ENCODE measurements around the gene KPRP. TPM values are rescaled to one million over a fixed set of nuclear protein-coding genes. Genes with fewer than 3 reads are reported as not detected.

Gene KPRP
- total RNA-seq, 1 donor from 2014 or later, result not detected

DNA sequence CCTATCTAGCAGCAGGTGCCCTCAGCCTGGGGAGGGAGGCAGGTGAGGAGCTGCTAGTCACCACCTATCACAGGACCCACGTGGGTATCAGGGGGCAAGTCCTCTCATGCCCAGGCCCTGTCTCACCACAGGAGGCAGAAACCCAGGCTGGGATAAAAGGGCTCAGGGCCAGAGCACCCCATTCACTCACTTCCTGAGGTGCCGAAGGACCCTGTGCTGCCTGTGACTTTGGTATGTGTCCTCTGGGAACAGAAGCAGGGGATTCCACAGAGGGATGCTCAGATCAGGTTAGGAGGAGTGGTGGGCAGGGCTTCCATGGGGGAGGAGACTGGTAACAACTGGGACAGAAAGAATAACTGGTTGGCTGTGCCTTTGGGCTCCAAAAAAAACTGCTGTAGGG, 28.3 kb downstream of the KPRP start, which contains the start of gene LCE1E:
Gene LCE1E (plus strand): TSS at position 181 of the 400 bp plus-strand sequence. CDS start 1,043 bp downstream, outside the sequence.
- Mint-ChIP-seq H3K27ac (no peak within 1 kb of the TSS), H3K9me3 (peaks cover 71% of the 10 kb centered on the region), H3K27me3 (ENCODE audit: low read depth) (no peaks in the 10 kb centered on the region), H3K4me3 (no peak within 1 kb of the TSS), H3K36me3 (no peaks in the 10 kb centered on the region), H3K4me1 (no peaks in the 10 kb centered on the region)
- no peak for DNase-seq (ENCODE audit: low spot score in 2 of 2, unreplicated experiment in 2 of 2)
- TF ChIP-seq CTCF (IDR thresholded peaks at IDR 0.05; ENCODE audit: unreplicated experiment), result no peak

DNA sequence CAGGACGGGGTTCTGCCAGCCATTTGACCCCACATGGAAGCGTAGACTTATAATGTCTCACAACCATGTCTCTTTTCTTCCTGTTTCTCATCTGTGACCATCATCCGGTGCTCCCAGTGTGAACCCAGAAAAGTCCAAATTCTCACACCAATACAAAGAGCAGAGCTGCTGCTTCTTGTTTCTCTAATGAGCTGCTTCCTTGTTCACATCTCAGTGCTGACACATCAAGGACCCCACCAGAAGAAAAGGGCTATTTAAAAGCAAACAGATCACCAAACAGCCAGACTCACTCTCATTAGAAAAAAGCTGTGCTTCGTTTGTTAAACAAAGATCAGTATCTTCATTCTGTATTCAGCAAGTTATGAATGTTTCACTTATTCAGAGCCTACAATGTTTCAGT, 37.9 kb downstream of the KPRP start:
- no peak for DNase-seq (ENCODE audit: low spot score in 2 of 2, unreplicated experiment in 2 of 2)
- Mint-ChIP-seq H3K27ac (no peak overlapping the region), H3K4me1 (no peaks in the 10 kb centered on the region), H3K4me3 (no peak overlapping the region), H3K36me3 (peaks cover 2% of the 10 kb centered on the region), H3K27me3 (ENCODE audit: low read depth) (no peaks in the 10 kb centered on the region), H3K9me3 (peaks cover 68% of the 10 kb centered on the region)
- TF ChIP-seq CTCF (IDR thresholded peaks at IDR 0.05; ENCODE audit: unreplicated experiment), result no peak

GRCh38 chr1:152796421-152796820, 38.6 kb downstream of the KPRP start, which contains the start of gene LCE1D:
Gene LCE1D (plus strand): TSS chr1:152796721. CDS start chr1:152797795, 1,074 bp downstream.
- no peak within 1 kb of the TSS for H3K27ac Mint-ChIP-seq
- TF ChIP-seq CTCF (IDR thresholded peaks at IDR 0.05; ENCODE audit: unreplicated experiment), result no peak
- H3K9me3 Mint-ChIP-seq, result peaks cover 68% of the 10 kb centered on the region
- no peaks in the 10 kb centered on the region for H3K27me3 Mint-ChIP-seq (ENCODE audit: low read depth)
- H3K4me1 Mint-ChIP-seq, result no peaks in the 10 kb centered on the region
- DNase-seq (ENCODE audit: low spot score in 2 of 2, unreplicated experiment in 2 of 2), result no peak
- H3K36me3 Mint-ChIP-seq, result peaks cover 2% of the 10 kb centered on the region
- H3K4me3 Mint-ChIP-seq, result no peak within 1 kb of the TSS

DNA sequence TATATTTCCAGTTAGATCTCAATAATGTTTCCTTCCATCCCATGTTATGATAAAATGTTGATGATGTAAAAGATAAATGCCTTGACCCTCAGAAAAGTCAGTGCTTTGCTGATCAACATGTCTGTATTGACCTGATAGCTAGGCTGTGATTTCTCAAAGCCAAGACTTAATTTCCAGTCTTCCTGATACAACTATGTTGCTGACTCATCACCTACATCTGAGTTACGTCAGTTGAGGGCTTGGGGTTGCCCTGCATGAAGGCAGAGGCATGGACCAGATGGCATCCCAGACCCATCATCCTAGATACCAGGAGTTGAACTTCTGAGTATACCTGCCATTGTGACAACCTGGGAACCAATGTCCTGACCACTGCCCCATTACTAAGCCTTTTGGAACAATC, 43.5 kb downstream of the KPRP start:
- no peak for DNase-seq (ENCODE audit: low spot score in 2 of 2, unreplicated experiment in 2 of 2)
- Mint-ChIP-seq H3K4me1 (no peaks in the 10 kb centered on the region), H3K4me3 (no peak overlapping the region), H3K27me3 (ENCODE audit: low read depth) (no peaks in the 10 kb centered on the region), H3K9me3 (peaks cover 70% of the 10 kb centered on the region), H3K27ac (no peak overlapping the region), H3K36me3 (peaks cover 2% of the 10 kb centered on the region)
- TF ChIP-seq CTCF (IDR thresholded peaks at IDR 0.05; ENCODE audit: unreplicated experiment), result no peak

DNA sequence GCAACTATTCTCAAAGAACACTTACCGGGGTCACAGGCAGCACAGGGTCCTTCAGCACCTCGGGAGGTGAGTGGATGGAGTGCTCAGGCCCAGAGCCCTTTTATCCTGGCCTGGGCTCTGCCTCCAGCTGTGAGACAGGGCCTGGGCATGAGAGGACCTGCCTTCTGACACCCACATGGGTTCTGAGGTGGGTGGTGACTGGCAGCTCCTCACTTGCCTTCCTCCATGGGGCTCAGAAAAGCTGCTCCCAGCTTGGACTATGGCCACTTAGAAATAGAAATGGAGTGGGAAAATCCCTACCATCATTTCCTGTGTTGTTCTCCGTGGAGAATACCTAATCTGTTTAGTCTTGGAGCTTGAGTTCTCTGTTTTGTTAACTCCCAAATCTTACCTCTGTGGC, 48.8 kb downstream of the KPRP start, which contains the start of gene LCE1C:
Gene LCE1C (minus strand): TSS at position 76 of the 400 bp plus-strand sequence. CDS start 1,173 bp downstream, outside the sequence.
- Mint-ChIP-seq H3K9me3 (peaks cover 67% of the 10 kb centered on the region), H3K4me1 (no peaks in the 10 kb centered on the region), H3K4me3 (no peak within 1 kb of the TSS), H3K36me3 (no peaks in the 10 kb centered on the region), H3K27ac (no peak within 1 kb of the TSS), H3K27me3 (ENCODE audit: low read depth) (no peaks in the 10 kb centered on the region)
- no peak for DNase-seq (ENCODE audit: low spot score in 2 of 2, unreplicated experiment in 2 of 2)
- TF ChIP-seq CTCF (IDR thresholded peaks at IDR 0.05; ENCODE audit: unreplicated experiment), result no peak

DNA sequence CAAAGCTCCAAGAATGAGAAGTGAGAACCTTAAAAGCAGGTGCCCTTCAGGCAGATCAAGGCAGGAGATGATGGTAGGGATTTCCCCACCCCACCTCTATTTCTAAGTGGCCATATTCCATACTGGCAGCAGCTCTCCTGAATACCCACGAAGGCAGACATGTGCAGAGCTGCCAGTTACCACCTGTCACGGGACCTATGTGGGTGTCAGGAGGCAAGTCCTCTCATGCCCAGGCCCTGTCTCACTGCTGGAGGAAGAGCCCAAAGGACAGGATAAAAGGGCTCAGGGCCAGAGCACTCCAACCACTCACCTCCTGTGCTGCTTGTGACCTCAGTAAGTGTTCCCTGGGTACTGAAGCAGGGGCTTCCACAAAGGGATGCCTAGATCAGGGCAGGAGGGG, 53.2 kb downstream of the KPRP start:
- no peaks in the 10 kb centered on the region for H3K27me3 Mint-ChIP-seq (ENCODE audit: low read depth)
- no peaks in the 10 kb centered on the region for H3K4me1 Mint-ChIP-seq
- DNase-seq (ENCODE audit: low spot score in 2 of 2, unreplicated experiment in 2 of 2), result no peak
- no peaks in the 10 kb centered on the region for H3K36me3 Mint-ChIP-seq
- TF ChIP-seq CTCF (IDR thresholded peaks at IDR 0.05; ENCODE audit: unreplicated experiment), result no peak
- H3K9me3 Mint-ChIP-seq, result peaks cover 56% of the 10 kb centered on the region
- no peak overlapping the region for H3K27ac Mint-ChIP-seq
- no peak overlapping the region for H3K4me3 Mint-ChIP-seq
